NCI-H1417 (cell line): Measurements from ENCODE around the gene IL1A.

Source experiments
- DNase-seq, 3 experiments: peaks; one replicate each; lab custom pipeline; 2025; lab: John Stamatoyannopoulos, UW

IL1A gene

DNA sequence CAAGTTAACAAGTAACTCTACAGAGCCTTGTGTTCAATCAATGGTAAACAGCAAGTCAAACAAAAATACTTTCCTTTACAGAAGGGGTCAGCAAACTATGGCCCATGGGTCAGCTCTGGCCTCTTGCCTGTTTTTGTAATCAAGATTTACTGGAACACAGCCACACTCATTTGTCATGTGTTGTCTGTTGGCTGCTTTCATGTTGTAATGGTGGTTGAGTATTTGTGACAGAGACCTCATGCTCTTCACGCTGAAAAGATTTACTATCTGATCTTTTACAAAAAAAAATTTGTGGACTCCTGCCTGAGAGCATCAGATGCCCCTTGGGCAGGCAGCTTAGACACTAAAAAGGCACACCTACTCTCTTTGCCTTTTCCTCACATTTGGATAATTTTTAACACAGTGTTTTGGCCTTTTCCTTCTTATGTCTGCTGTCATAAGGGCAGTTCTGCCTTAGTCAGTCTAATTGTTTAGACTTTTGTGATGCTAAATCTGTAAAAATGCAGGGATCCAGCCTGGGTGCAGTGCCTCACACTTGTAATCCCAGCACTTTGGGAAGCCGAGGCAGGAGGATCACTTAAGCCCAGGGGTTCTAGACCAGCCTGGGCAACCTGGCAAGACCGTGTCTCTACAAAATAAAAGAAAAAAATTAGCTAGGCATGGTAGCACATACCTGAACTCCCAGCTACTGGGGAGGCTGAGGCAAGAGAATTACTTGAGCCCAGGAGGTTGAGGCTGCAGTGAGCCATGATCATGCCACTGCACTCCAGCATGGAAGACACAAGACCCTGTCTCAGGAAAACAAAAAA is 34.0 kb upstream of the IL1A start:
- no peak for DNase-seq

DNA sequence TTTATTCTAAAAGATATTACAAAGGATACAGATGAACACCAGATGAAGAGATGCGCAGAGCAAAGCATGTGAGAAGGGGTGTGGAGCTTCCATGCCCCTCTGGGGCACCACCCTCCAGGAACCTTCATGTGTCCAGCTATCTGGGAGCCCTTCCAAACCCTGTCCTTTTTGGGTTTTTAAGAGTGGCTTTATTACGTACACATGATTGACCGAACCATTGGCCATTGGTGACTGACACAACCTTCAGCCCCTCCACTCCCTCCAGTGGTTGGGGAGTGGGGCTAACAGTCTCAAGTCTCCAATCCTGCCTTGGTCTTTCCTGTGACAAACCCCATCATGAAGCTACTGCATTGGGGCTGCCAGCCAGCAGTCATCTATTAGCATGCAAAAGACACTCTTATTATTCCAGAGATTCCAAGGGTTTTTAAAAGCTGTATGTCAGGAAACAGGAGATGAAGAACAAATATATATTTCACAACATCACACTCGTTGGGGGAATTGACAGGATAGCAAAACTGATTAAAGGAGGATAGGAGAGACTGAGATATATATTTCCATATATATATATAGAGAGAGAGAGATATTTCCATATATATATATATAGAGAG is 32.9 kb upstream of the IL1A start:
- DNase-seq = no peak

DNA sequence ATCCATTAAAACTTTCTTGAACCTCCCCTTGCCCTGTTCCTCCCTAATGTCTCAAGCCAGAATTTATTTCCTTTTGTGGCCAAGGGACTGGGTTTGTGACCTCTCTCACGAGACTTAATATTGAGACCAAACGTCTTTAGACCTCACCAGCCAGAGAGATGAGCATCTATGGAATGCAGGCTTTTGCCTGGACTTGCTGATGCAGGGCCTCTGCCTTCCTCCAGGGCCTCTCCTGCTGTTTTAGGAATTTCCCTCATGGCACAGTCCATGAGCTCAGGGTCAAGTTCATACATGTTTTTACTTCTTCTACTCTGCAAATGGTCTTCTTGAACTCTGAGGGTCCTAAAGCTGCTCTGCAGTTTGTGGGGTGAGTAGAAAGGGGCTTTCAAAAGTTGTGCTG is 30.0 kb upstream of the IL1A start:
- DNase-seq = no peak

DNA sequence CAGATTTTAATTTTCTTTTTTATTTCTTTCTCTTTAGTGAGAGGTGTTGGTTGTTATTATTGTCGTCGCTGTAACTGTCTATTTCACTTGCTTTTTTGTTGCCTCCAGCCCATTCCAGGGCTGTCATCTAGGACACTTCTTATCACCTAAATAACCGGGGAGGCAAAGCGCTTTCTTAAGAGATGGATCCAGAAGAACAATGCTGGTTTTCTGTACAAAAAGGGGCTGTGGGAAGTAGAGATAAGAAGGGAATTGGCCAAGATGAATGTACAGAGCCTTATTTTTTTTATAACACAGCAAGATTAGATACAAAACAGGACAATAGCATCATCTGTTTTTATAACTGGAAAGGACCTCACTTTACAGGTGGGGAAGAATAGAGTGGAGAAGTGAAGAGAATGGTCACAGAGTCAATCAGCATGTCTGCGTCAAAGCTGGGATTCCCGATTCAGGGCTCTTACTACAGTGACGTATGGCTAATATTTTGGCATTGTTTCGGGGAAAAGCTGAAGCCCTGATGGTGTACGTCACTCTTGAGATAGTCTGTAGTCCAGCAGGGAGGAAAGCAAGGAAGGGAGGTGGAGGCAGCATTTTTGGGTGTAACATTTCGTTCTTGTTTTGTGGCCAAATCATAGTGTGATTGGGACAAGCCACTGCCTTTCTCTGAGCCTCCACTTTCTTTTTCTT is 29.1 kb upstream of the IL1A start:
- no peak for DNase-seq

DNA sequence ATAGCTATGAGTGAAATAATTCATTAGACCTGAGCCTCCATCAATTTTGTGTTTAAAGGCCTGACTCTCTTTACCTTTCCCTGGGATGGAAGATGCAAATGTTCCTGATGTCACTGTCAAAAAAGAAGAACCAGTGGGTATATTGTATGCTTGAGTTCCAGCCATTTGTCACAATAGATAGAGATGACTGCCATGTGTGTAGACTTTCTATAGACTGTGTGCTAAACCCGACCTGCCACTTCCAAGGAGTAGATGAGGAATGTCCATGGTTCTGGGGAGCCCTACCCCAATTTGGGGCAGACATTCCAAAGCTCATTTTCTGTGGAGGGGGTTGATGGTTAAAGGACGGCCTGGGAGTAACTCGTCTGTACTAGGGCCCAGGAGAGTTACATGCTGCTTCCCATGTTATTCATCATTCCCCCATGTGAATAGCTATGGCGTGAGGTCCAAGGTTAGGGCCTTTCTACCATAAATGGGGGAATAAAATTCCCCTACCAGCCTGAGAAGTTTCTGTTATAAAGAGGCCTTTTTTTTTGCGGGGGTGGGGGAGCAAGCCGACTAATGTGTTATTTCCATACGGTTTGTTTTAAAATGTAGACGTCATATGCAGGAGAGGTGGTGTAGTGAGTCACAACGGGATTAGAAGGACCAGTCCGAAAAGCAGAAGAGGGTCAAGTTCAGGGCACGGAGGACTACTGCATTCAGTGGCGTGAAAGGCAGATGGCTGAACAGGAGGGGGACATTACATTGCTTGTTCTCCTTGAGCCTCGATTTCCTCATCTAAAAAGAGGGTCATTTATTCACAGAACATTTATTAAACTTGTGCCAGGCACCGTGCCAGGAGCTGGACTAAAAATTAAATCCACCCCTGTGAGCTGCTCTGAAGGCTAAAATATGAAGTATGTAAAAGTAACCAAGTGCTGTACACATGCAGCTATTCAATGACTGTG is 28.3 kb upstream of the IL1A start:
- DNase-seq = no peak

DNA sequence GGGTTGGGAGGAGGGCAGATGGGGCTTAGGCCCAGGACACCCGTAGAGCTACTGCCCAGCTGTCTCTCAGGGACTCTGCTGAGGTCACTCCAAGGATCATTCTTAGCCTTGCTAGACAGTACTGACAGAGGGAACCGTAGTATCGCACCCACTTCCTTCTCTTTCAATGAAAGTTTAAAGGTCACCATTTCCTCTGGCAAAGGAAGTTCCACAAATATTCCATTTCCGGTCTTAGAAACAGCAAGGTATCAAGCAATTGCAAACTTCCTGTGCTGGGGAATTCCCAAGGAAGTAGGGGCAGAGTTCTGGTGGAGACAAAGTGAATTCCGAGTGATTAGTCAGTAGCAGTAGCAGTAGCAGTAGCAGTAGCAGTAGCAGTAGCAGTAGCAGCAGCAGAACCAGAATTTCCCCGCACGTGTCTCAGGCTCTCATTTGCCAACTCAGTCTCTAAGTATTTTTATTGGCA is 27.6 kb upstream of the IL1A start:
- no peak for DNase-seq

DNA sequence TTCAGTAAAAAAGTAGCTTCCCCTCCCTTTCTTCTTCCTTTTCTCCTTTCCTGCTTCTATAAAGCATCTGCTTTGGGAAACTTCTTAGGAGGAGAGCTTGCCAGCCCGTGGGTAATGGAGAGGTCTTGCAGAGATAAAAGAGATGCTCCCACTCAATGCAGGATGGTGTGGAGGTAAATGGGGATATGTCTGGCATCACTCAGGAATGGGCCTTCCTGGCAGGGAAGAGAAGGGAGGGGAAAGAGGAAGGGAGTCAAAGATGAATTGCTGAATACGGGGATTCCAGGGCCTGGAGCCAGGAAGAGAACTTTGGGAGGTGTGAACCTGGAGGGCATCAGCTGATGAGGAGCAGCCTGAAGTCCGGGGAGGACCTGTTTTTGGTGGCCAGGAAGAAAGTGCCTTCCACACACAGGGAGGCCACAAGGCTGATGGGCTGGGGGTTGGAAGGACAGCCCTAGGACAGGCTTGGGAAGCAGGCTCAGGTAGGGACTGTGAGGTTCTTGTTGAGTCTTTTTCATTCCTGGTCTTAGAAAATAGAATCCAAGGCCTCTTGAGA is 27.1 kb upstream of the IL1A start:
- DNase-seq = no peak

DNA sequence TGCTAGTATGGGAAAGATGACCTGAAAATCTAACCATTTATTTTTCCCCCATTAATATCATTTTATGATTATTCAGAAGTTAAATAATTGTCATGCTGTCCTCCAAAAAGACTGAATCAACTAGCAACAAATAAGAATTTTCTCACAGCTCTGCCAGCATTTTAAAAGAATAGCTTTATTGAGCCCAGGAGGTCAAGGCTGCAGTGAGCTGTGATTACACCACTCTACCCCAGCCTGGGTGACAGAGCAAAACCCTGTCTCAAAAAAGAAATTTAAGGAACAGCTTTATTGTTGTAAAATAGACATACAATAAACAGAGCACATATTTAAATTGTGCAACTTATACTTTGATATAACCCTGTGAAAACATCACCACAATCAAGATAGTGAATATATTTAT is 24.8 kb upstream of the IL1A start:
- DNase-seq = no peak

DNA sequence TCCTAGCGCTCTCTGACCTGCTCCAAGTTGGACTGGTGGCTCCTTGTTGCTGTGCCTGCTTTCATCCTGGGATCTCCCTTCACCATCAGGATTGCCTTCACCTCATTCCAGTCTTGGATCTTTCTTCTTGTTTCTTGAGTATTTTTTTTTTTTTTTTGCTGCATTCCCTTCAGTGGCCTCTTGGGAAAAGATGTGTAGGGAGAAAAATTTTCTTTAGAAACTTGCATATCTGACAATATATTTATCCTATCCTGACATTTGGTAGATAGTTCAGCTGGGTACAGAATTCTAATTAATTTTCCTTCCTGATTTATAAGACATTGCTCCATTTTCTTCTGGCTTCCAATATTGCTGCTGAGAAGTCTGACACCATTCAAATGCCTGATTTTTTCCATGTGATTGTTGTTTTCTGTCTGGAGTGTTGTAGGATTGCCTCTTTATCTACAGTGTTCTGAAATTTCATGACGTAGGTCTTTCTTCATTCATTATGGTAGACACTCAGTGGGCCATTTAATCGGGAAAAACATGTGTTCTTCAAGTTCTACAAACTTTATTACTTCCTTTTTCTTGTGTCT is 23.0 kb upstream of the IL1A start:
- no peak for DNase-seq

DNA sequence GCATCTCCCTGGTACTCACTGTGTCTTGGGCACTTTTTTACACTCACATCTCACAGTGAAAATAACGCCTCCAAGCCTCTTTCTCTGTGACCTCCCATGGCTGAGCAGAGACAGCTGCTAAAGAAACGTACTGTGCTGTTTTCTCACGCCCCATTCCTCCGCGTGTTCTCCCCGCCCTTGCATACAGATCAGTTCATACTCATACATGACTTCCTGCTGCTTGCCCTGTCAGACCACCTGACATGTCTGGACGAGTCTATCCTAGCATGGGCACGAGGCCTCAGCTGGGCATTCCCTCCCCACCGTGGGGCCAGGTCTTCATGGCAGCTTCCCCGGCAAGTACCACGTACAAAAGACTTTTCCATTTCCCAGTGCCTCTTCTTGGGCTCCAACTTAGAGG is 21.2 kb upstream of the IL1A start:
- DNase-seq = no peak

DNA sequence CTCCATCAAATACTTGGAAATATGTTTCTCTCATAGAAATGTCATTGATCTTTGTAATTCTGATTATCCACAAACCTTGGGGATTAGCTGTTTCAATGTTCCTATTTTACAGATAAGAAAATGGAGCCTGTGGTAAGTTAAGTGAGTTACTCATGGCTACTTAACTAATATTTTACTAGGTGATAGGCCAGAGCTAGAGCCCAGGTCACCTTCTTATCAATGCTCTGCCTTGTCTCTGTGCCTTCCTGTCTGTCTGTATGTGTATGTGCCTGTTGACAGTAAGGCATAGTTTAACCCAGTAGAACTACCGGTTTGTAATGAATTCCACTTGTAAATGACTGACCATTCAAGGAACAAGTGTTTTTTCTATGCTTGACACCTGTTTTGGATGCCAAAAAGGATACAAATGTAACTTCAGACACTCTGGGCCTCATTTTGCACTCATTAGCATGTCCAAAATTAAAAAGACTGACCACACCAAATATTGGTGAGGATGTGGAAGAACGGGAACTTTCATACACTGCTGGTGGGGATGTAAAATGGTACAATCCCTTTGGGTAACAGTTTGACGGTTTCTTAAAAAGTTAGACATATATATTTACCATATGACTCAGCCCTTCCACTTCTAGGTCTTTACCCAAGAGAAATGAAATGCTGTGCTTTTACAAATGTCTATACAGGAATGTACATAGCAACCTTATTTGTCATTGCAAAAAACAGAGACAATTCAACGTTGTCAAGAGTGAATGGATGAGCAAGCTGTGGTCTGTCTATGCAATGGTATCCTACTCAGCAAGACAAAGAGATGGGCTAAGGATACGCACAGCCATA is 19.6 kb upstream of the IL1A start:
- DNase-seq = no peak

DNA sequence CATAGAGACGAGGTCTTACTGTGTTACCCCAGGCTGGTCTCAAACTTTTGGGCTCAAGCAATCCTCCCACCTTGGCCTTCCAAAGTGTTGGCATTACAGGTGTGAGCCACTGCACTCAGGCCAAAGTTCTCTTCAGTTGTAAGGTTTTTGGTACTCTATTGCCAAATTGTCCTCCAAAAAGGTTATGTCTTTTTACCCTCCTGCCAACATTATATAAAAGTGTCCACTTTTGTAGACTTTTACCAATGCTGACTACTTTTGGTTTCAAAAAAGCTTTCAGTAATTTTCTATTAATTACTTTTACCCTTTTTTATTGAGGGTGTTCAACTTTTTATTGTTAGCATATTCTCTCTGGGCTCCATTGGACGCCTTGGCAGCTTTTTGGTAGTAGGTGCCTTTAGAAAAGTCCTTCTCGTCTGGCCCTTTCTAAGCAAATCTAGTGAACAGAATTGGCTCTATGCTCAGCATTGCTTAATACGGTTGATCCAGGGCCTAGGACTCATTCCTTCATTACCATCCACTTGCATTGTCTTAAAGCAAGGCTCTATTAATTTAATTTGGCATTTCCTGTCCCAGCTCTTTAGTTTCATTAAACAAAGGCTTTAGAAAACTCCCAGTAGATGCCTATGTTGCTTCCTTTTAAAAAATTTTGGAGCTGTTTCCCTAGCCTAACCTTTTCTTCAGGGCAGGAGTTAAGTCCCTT is 16.7 kb upstream of the IL1A start:
- DNase-seq = no peak

DNA sequence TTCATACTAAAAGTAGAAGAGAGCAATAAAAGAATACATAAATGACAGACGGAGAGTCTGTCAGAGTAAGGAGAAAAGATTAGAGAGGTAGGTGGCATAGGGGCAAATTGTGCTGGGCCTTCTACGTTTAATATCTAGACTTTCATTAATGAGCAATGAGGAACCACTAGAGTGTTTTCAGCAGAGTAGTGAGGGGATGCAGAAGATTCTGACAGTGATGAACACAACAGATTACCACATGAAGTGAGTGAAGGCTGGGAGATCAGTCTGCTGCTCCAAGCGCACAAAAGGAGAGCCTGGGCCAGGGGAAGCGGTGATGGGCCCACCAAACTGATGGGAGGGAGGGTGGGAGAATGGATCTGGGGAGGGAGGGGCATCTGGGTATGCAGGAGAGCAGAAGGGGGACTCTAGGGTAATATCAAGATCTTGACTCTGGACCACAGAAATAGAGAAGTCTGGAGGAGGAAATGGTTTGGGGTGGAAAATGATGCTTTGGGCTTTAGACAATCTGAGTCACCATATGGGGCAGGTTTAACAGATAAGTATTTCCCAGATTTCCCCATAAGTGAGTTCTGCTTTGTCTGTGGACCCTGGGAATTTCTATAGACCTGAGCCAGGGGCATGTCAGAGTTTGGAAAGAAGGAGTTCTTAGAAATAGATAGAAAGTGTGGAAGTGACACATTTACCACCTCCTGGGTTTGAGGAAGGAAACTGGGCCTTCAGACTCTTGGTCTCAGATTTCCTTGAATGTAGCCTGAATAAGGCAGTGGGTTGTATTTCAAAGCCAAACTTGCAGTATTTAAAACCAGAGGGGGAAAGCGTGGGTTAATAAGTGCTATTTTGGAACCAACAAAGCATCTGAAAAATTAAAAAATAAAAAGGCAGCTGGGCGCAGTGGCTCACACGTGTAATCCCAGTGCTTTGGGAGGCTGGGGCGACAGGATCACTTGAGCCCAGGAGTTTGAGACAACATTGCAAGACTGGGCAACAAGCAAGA is 15.0 kb upstream of the IL1A start:
- DNase-seq = no peak

DNA sequence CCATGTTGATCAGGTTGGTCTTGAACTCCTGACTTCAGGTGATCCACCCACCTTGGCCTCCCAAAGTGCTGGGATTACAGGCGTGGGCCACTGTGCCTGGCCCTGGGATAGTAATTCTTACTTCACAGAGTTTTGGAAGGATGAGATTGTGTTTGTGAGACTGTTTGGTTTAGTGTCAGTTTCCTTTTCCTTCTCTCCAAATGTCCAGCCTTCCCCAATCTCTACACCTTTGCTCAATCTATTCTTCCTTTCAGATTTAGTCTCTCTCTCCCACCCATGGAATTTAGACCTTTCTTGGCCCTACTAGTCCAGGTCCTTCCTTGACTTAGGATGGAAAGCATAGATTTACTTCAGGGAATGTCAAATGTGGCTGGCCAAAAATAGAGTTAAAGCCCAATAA is 12.2 kb upstream of the IL1A start:
- no peak for DNase-seq

DNA sequence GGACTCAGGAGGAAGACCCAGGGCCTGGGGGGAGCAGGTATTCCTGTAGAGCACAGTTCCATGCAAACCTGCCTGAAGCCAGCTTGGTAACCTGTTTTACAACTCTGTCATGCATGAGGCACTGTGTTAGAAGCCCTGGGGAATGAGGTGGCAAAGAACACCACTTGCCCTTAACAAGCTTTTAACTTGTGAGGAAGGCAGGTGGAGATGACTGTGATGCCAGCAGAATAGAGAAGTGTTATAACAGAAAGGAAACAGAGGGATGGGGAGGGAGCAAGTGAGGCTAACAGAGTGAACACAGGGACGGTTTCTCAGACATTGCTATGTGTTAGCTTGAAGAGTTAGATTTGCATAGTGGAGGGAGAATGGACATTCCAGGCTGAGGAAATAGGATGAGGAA is 11.5 kb upstream of the IL1A start:
- peak in 1 of 3 experiments; percentile 3 for DNase-seq

DNA sequence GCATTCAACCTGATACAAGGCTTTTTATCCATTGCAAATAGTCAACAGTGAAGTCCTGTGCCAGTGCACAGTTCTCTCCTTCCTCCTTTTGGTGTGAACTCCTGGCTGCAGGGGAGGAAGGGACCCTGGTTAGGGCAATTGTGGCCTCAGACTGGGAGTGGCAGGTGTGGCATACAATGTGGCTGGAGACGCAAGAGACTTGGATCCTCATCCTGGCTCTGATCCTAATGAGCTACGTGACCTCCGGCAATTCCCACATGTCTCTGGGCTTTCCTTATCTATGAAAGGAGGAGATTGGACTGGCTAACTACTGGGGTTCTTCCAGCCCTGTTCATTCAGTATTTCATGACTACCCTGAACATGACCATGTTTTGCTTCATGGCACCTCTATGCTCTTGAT is 10.5 kb upstream of the IL1A start:
- DNase-seq = no peak

DNA sequence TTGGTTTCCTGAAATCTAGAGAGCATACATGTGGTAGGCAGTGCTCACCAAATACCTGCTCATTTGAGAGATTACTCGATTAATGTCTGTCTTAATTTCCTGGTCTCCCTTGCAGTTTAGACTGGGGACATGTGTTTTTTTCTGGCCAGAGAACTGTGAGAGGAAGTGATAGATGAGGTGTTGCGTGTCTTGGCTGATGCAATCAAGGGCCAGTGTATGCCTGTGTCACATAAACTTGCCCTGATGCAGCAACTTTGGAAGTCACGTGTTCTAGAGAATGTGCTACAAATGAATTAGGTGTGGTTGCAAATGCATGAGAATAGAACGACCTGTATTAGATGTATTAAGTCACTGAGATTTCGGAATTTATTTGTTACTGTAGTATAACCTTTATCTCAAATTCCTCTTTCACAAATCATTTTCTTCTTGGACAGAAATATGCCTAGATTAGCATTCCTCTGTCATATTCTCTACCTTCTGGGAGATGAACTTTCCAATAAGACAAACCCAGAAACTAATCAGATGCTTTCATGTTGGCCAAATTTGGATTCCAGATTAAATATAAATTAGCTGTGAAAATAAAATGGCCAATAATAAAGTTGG is 9.9 kb upstream of the IL1A start:
- DNase-seq = no peak

DNA sequence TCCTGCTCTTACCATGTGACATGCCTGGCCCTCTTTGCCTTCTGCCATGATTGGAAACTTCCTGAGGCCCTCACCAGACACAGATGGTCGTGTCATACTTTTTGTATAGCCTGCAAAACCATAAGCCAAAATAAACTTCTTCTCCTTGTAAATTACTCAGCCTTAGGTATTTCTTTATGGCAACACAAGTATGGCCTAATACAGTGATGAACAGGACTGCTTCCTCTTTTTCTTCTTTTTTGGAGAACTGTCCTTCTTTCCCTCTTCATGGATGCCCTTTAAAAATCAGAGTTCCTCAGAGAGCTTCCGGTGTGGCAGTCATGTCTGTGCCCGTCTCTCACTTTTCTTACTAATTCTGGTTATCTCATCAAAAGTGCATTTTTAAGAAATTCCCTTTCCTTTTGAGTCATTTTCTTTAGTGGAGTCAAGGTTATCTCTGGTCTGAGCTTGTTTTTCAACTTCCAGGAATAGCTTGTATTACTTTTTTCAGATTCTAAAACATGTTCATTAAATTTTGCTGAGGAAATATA is 9.2 kb upstream of the IL1A start:
- no peak for DNase-seq
